ENCODE results near the gene CAND2.
A peak's percentile ranks its signal among the peaks of the same experiment; 100 is the strongest.
"Not testable (repeated sequence)": the region's sequence is repeated elsewhere in the genome, so short reads cannot be mapped to it uniquely, and the experiment has no call there.

The CAND2 gene

DNA sequence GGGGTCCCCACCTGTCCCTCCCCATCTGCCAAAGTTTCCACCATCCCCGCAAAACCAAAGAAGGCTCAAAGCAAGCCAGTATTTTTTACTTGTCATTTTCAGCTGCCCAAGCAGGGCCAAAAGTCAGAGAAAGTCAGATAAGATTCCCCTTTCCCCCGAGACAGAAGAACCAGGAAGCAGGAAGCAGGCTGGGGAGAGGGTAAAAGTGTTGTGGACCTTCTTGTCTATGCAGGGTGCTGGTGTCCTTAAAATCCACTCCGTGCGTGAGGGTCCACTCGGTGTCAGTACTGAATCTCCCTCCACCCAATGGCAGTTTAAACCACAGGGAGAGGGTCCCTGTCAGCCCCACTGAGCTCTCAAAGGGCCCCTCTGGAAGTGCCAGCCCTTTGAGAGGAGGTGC is 65.1 kb downstream of the CAND2 start:
- no peak for DNase-seq (ENCODE audit: low read depth in 3 of 3)

DNA sequence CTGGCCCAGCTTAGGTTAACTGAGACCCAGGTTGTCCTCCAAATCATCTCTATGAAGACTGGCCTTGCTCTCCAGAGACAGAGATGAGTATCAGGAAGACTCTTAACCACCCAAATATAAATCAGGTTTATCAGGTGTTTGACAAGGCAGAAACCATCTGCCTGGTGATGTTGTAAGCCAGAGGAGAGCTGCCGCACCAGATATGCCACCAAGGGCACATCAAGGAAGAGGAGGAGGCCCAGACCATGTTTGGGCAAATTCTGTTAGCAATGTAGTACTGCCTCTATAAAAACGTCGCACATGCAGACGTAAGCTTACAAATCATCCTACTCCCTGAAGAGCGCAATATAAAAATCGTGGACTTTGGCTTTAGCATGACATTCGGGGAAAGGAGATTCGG is 65.9 kb downstream of the CAND2 start:
- no peak for DNase-seq (ENCODE audit: low read depth in 3 of 3)

DNA sequence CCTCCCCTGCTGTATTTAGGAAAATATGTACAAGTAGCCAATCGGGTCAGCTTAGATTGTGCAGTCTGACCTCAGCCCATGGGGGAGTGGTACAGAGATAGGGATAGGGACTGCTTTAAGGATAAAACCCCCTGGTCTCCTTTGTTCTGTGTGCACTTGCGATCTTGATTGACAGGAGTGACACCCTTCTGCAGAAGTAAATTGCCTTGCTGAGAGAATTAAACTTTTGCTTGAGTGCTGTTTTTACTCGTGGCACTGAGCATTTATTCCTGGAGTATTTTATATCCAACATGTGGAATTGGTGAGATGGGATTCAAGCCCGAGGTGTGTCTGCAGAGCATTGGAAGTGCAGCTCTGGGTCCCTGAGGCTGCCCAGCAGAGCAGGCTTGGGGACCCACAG is 68.8 kb downstream of the CAND2 start:
- DNase-seq (ENCODE audit: low read depth in 3 of 3), result no peak

GRCh38 chr3:12866836-12867235 is 70.4 kb downstream of the CAND2 start:
- no peak for DNase-seq (ENCODE audit: low read depth in 3 of 3)

DNA sequence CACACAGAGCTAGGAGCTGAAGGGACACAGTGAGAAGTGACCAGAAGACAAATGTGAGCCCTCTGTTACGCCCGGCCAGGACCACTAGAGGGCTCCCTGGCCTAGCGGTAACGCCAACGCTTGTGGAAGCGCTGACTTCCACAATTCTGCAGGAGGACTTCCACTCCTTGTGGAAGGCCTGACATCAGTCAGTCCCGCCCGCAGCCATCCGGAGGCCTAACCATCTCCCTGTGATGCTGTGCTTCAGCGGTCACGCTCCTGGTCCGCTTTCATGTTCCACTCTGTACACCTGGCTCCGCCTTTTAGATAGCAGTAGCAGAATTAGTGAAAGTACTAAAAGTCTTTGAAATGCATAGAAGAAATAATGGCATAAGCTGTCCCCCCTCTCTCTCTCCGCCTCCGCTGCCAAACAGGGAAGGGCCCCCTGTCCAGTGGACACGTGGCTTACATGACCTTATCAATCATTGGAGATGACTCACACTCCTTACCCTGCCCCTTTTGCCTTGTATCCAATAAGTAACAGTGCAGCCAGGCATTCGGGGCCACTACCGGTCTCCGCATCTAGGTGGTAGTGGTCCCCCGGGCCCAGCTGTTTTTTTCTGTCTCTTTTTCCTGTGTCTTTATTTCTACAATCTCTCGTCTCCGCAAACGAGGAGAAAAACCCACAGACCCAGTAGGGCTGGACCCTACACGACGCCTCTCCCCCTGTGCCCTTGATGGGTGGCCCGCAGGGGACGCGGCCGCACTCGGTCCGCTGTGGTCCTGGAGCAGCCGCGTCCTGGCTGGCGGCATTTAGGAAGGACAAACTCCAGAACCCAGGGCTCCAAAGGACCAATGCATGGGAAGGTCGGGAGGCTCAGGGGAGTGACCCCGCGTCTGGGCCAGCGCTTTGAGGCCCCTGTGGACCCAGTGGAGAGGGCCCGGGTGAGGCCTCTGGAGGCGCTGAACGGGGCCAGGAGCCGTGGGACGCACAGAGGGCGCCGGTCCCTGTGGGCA is 71.9 kb downstream of the CAND2 start:
- peak; percentile 34 to 60 (median 43) for DNase-seq (ENCODE audit: low read depth in 3 of 3)

DNA sequence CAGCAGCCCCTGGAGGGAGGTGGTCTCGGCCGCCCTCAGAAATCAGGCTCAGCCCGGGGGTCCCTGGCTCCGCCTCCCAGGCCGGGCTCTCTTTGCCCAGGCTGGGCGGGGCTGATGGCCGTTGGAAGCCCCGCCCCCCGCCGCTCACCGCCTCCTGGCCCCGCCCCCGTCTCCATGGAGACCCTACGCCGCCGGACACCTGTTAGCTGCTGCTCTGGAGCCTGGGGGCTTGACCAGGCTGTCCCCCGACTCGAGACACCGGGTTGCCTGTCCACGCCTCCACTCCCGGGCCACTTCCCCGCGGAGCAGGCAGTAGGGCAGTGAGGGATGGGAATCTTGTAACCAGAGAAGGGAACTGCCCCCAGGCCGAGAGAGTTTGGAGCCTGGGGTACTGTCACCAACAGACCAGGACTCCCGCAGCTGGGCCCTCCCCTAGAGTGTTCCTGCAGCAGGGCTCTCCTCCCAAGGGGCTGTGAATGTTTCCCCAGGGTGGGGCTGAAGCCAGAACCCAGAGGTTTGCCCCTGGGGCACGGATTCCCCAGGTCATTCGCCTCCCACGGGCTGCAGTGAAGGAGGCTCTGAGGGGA is 72.6 kb downstream of the CAND2 start:
- DNase-seq (ENCODE audit: low read depth in 3 of 3), result peak in 1 of 3 donors; percentile 40

GRCh38 chr3:12870942-12871341 is 74.5 kb downstream of the CAND2 start:
- no peak for DNase-seq (ENCODE audit: low read depth in 3 of 3)

DNA sequence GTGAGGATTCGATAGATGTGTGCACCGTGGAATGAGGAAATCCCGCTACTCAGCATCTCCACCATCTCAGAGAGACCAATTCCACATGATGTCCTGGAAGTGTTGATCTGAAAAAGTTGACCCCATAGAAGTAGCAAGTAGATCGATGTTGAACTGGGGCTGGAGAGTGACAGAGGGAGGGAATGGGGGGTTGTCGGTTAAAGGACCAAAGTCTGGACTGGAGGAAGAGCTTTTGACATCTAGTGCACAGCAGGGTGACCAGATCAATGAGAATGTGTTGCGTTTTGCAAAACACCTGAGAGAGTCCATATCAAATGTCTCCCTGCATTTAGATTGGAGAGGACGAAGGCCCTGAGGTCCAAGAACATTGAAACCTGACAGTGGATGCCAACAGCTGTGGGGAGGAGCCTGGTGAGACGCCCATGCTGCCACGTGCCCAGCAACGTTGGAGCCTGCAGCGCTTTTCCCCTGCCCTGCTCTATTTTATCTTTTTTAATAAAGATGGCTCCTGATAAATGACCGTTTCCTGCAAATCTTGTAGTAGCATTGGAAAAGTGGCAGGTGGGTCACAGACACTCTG is 75.0 kb downstream of the CAND2 start:
- no peak for DNase-seq (ENCODE audit: low read depth in 3 of 3)

DNA sequence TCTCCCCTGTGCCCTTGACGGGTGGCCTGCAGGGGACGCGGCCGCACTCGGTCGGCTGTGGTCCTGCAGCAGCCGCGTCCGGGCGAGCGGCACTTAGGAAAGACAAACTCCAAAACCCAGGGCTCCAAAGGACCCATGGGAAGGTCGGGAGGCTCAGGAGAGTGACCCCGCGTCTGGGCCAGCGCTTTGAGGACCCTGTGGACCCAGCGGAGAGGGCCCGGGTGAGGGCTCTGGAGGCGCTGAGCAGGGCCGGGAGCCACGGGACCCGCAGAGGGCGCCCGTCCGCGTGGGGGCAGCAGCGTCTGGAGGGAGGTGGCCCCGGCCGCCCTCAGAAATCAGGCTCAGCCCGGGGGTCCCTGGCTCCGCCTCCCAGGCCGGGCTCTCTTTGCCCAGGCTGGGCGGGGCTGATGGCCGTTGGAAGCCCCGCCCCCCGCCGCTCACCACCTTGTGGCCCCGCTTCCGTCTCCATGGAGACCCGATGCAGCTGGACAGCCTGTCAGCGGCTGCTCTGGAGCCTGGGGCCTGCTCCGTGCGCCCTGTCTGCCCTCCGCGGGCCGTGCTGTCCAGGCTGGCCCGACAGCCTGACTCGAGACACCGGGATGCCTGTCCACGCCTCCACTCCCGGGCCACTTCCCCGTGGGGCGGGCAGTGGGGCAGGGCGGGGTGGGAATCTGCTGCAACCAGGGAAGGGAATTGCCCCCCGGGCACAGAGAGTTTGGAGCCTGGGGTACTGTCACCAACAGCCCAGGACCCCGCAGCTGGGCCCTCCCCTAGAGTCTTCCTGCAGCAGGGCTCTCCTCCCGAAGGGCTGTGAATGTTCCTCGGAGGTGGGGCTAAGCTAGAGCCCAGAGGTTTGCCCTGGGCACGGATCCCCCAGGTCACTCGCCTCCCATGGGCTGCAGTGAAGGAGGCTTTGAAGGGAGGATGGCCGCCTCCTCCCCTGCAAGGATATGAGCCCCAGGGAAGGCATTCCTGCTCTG is 79.7 kb downstream of the CAND2 start:
- no peak for DNase-seq (ENCODE audit: low read depth in 3 of 3)

- DNase-seq (ENCODE audit: low read depth in 3 of 3), result no peak
Measured at GRCh38 chr3:12877040-12877439, 80.6 kb downstream of the CAND2 start.

- no peak for DNase-seq (ENCODE audit: low read depth in 3 of 3)
Measured at GRCh38 chr3:12878141-12878574, 81.7 kb downstream of the CAND2 start.

- DNase-seq (ENCODE audit: low read depth in 3 of 3), result not testable (repeated sequence)
Measured at GRCh38 chr3:12878758-12879157, 82.3 kb downstream of the CAND2 start.

- no peak for DNase-seq (ENCODE audit: low read depth in 3 of 3)
Measured at GRCh38 chr3:12879191-12879815, 82.8 kb downstream of the CAND2 start.

DNA sequence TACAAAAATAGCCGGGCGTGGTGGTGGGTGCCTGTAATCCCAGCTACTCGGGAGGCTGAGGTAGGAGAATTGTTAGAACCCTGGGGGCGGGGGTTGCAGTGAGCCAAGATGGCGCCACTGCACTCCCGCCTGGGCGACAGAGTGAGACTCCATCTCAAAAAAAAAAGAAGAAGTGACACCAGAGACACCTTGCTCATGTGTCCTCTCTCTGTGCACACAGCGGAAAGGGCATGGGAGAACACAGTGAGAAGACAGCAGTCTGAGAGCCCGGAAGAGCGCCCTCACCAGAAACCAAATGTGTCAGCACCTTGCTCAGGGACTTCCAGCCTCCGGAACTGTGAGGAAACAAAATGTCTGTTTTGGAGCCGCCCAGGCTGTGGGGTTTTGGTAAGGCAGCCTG is 85.4 kb downstream of the CAND2 start:
- DNase-seq (ENCODE audit: low read depth in 3 of 3), result not testable (repeated sequence)

GRCh38 chr3:12882336-12883310 is 86.1 kb downstream of the CAND2 start:
- no peak for DNase-seq (ENCODE audit: low read depth in 3 of 3)

GRCh38 chr3:12884186-12884680 is 87.8 kb downstream of the CAND2 start:
- no peak for DNase-seq (ENCODE audit: low read depth in 3 of 3)
